ENCODE measurements around the gene ERC2.

ERC2 gene

DNA sequence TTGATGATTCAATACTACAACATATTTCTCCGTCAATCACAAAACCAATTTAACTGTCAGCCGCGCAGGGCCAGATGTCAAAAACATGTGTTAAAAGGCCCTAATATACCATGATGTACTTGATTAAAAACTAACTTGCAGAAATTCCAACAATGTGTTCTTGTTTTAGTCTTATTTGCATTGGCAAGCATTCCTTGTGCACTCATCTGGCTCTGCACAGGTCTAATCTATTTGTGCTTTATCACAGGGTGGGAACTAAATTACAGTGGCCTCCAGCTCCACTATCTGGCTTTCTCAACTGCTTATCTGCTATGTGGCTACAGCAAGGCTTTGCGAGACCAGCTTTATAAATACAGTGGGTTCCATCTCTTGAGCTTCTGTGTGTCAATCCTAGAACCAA lies 455.5 kb downstream of the ERC2 start:
- FAIRE-seq (no peak), DNase-seq (ENCODE audit: insufficient read length, low spot score) (no peak)
- TF ChIP-seq POLR2A (IDR thresholded peaks at IDR 0.05; ENCODE audit: low read depth, low read length) (no peak), TAF1 (IDR thresholded peaks at IDR 0.05; ENCODE audit: low read depth, low read length) (no peak), POLR2AphosphoS5 (IDR thresholded peaks at IDR 0.05; ENCODE audit: low read depth, low read length) (no peak), PAX5 (IDR thresholded peaks at IDR 0.05; ENCODE audit: insufficient read depth, low read length, severe bottlenecking) (no peak), POU2F2 (IDR thresholded peaks at IDR 0.05; ENCODE audit: low read depth, low read length) (no peak), SPI1 (IDR thresholded peaks at IDR 0.05; ENCODE audit: low read depth, low read length) (no peak)

- TF ChIP-seq TAF1 (IDR thresholded peaks at IDR 0.05; ENCODE audit: low read depth, low read length), result no peak
- no peak for TF ChIP-seq SPI1 (IDR thresholded peaks at IDR 0.05; ENCODE audit: low read depth, low read length)
- no peak for TF ChIP-seq POLR2A (IDR thresholded peaks at IDR 0.05; ENCODE audit: low read depth, low read length)
- no peak for TF ChIP-seq POLR2AphosphoS5 (IDR thresholded peaks at IDR 0.05; ENCODE audit: low read depth, low read length)
- TF ChIP-seq POU2F2 (IDR thresholded peaks at IDR 0.05; ENCODE audit: low read depth, low read length), result no peak
- DNase-seq (ENCODE audit: insufficient read length, low spot score), result no peak
- no peak for FAIRE-seq
Measured at GRCh38 chr3:56005196-56005805, 463.0 kb downstream of the ERC2 start.

GRCh38 chr3:56003129-56003528 lies 465.1 kb downstream of the ERC2 start:
- no peak for FAIRE-seq
- no peak for DNase-seq (ENCODE audit: insufficient read length, low spot score)
- no peak for TF ChIP-seq POLR2A (IDR thresholded peaks at IDR 0.05; ENCODE audit: low read depth, low read length)

DNA sequence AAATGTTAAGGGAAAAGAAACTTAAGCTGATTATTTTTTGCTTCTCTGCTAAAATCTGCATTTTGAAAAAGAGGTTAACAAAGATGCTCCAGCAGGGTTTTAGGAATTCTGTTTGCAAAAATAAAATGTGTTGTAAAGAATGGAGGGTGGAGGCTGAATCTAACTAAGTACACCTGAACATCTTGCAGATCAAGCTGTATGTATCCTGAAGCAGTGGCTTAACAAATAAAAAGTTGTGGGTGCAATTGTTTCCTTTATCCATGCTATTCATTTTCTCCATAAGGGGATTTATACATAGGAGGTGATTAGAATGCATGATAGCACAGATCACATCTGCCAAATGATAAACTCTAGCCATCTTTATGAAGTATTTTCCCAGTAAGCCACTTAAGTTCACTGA lies 466.3 kb downstream of the ERC2 start:
- FAIRE-seq, result no peak
- DNase-seq (ENCODE audit: insufficient read length, low spot score), result no peak
- TF ChIP-seq POU2F2 (IDR thresholded peaks at IDR 0.05; ENCODE audit: low read depth, low read length), result no peak
- TF ChIP-seq POLR2A (IDR thresholded peaks at IDR 0.05; ENCODE audit: low read depth, low read length), result no peak
- TF ChIP-seq SPI1 (IDR thresholded peaks at IDR 0.05; ENCODE audit: low read depth, low read length), result no peak
- no peak for TF ChIP-seq PAX5 (IDR thresholded peaks at IDR 0.05; ENCODE audit: insufficient read depth, low read length, severe bottlenecking)
- TF ChIP-seq TAF1 (IDR thresholded peaks at IDR 0.05; ENCODE audit: low read depth, low read length), result no peak
- TF ChIP-seq POLR2AphosphoS5 (IDR thresholded peaks at IDR 0.05; ENCODE audit: low read depth, low read length), result no peak

DNA sequence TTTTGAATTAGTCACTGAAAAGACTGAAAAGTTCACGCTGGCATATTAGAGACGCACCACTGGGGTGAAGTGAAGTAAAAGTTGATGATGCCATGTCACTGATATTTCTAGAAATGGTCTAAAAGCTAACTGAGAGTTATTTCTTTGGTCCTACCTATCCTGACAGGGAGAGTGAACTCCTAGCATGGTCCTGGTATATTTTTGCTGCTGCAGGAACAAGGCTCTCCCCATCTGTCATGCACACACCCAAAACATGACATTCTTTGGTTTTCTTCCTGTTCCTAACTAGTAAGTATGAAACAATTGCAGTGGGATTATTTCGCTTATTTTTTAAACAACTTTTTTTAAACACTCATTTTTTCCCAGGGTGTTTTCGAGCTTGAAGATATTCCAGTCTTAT lies 466.7 kb downstream of the ERC2 start:
- no peak for FAIRE-seq
- TF ChIP-seq PAX5 (IDR thresholded peaks at IDR 0.05; ENCODE audit: insufficient read depth, low read length, severe bottlenecking) (no peak), POU2F2 (IDR thresholded peaks at IDR 0.05; ENCODE audit: low read depth, low read length) (no peak), SPI1 (IDR thresholded peaks at IDR 0.05; ENCODE audit: low read depth, low read length) (no peak)
- DNase-seq (ENCODE audit: insufficient read length, low spot score), result no peak

GRCh38 chr3:55989366-55989765 lies 478.9 kb downstream of the ERC2 start:
- DNase-seq (ENCODE audit: insufficient read length, low spot score), result no peak
- no peak for FAIRE-seq
- TF ChIP-seq POLR2A (IDR thresholded peaks at IDR 0.05; ENCODE audit: low read depth, low read length) (no peak), POU2F2 (IDR thresholded peaks at IDR 0.05; ENCODE audit: low read depth, low read length) (no peak), POLR2AphosphoS5 (IDR thresholded peaks at IDR 0.05; ENCODE audit: low read depth, low read length) (no peak)

GRCh38 chr3:55988905-55989304 lies 479.4 kb downstream of the ERC2 start:
- no peak for DNase-seq (ENCODE audit: insufficient read length, low spot score)
- TF ChIP-seq POLR2AphosphoS5 (IDR thresholded peaks at IDR 0.05; ENCODE audit: low read depth, low read length), result no peak
- TF ChIP-seq TAF1 (IDR thresholded peaks at IDR 0.05; ENCODE audit: low read depth, low read length), result no peak
- TF ChIP-seq POLR2A (IDR thresholded peaks at IDR 0.05; ENCODE audit: low read depth, low read length), result no peak
- no peak for TF ChIP-seq SPI1 (IDR thresholded peaks at IDR 0.05; ENCODE audit: low read depth, low read length)
- no peak for TF ChIP-seq POU2F2 (IDR thresholded peaks at IDR 0.05; ENCODE audit: low read depth, low read length)
- TF ChIP-seq PAX5 (IDR thresholded peaks at IDR 0.05; ENCODE audit: insufficient read depth, low read length, severe bottlenecking), result no peak
- FAIRE-seq, result no peak

- DNase-seq (ENCODE audit: insufficient read length, low spot score) (no peak), FAIRE-seq (no peak)
- TF ChIP-seq TAF1 (IDR thresholded peaks at IDR 0.05; ENCODE audit: low read depth, low read length) (no peak), SPI1 (IDR thresholded peaks at IDR 0.05; ENCODE audit: low read depth, low read length) (no peak), POLR2A (IDR thresholded peaks at IDR 0.05; ENCODE audit: low read depth, low read length) (no peak)
Measured at GRCh38 chr3:55984626-55985025, 483.6 kb downstream of the ERC2 start.

DNA sequence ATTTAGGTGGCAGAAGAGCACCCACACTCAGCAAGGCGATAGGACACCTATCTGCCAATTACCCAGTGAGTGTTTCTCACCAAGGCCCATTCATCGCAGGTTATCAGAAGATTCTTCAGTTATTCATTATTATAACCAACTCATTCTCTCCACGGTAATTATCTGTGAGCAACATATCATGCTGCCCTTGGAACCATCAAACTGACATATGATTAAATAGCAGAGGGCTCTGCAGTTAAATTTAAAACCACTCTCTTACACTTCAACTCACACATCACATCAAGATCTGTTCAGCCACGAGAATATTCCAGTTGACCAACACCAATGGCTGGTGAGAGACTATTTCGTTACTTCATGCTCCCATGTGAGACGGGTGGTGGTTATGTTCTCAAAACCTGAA lies 489.3 kb downstream of the ERC2 start:
- TF ChIP-seq PAX5 (IDR thresholded peaks at IDR 0.05; ENCODE audit: insufficient read depth, low read length, severe bottlenecking) (no peak), SPI1 (IDR thresholded peaks at IDR 0.05; ENCODE audit: low read depth, low read length) (no peak), POU2F2 (IDR thresholded peaks at IDR 0.05; ENCODE audit: low read depth, low read length) (no peak), POLR2A (IDR thresholded peaks at IDR 0.05; ENCODE audit: low read depth, low read length) (no peak), TAF1 (IDR thresholded peaks at IDR 0.05; ENCODE audit: low read depth, low read length) (no peak), POLR2AphosphoS5 (IDR thresholded peaks at IDR 0.05; ENCODE audit: low read depth, low read length) (no peak)
- no peak for FAIRE-seq
- no peak for DNase-seq (ENCODE audit: insufficient read length, low spot score)

DNA sequence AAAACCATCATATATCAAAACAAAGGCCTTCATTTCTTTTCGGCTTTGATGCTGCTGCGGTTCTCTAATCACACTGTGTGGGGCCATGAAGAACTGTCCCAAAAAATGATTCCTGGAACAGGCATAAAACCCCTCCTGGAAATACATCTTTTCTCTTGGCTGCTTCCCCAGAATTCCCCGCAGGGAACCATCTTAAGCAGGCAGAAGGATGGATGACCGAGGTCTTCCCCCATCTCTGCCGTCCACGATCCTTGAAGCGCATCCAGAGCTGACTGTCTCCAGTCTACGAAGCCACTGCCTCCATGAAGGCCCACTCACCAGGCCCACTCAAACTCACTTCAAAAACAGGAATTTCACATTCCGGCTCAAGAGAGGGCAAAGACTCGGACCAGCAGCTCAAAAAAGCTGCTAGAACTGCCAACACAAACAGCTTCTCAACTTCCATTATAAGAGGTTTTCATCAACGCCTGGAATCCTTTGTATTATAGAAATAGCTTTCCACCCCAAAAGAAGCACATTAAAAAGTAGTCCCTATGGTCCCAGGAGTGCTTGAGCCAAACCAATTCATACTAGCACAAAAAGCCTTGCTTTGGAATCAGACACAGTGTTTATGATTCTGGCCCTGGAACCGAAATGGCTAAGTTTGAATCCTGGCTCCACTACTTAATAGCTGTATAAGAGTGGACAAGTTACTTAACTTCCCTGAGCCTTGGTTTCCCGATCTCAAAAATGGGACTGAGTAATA lies 493.7 kb downstream of the ERC2 start:
- no peak for FAIRE-seq
- DNase-seq (ENCODE audit: insufficient read length, low spot score), result no peak
- no peak for TF ChIP-seq POU2F2 (IDR thresholded peaks at IDR 0.05; ENCODE audit: low read depth, low read length)
- no peak for TF ChIP-seq TAF1 (IDR thresholded peaks at IDR 0.05; ENCODE audit: low read depth, low read length)
- TF ChIP-seq POLR2AphosphoS5 (IDR thresholded peaks at IDR 0.05; ENCODE audit: low read depth, low read length), result no peak
- TF ChIP-seq PAX5 (IDR thresholded peaks at IDR 0.05; ENCODE audit: insufficient read depth, low read length, severe bottlenecking), result no peak
- TF ChIP-seq POLR2A (IDR thresholded peaks at IDR 0.05; ENCODE audit: low read depth, low read length), result no peak
